Fibroblast of lung (primary cell): Measurements from ENCODE around the gene PIP4K2A. TPM values are rescaled to one million over a fixed set of nuclear protein-coding genes. Genes with fewer than 3 reads are reported as not detected.
A peak's percentile ranks its signal among the peaks of the same experiment; 100 is the strongest.

Source experiments
- DNase-seq, 2 donors: peaks; one replicate each; pipeline versions ENCODE4 v3.0.0 to v3.0.0-alpha.2; 2010; ENCODE audit warnings: low read depth in 2 of 2
- H2AFZ ChIP-seq: 2 replicates; pipeline ENCODE4 v1.5.1; 2012; ENCODE audit warnings: low read length, control low read depth, inconsistent platforms
- H3K27ac ChIP-seq: 2 replicates; pipeline ENCODE4 v1.5.1; 2011; ENCODE audit warnings: low read length, control low read depth; ENCODE audit not compliant: insufficient read depth
- H3K27me3 ChIP-seq: 2 replicates; pipeline ENCODE4 v1.5.1; 2011; ENCODE audit warnings: mild to moderate bottlenecking, low read length; ENCODE audit not compliant: control insufficient read depth, insufficient read depth
- H3K36me3 ChIP-seq: 2 replicates; pipeline ENCODE4 v1.5.1; 2011; ENCODE audit warnings: low read length; ENCODE audit not compliant: control insufficient read depth, insufficient read depth
- H3K4me1 ChIP-seq: 2 replicates; pipeline ENCODE4 v1.5.1; 2011; ENCODE audit warnings: low read length; ENCODE audit not compliant: control insufficient read depth, insufficient read depth; ENCODE audit errors: extremely low read depth
- H3K4me2 ChIP-seq: 2 replicates; pipeline ENCODE4 v1.5.1; 2011; ENCODE audit warnings: low read length, control low read depth; ENCODE audit not compliant: insufficient read depth; ENCODE audit errors: extremely low read depth
- H3K4me3 ChIP-seq, 4 experiments: fragments of 200-600 bp in 1 of 4; sonication (generic) in 1 of 4; replicated peaks in 1 of 4; 2 replicates each; pipeline ENCODE4 v1.5.1; 2011 to 2016; ENCODE audit warnings: low read length in 4 of 4, low read depth in 3 of 4, mild to moderate bottlenecking in 3 of 4, control low read depth in 2 of 4, inconsistent platforms in 1 of 4, mixed read lengths in 1 of 4; ENCODE audit not compliant: insufficient read depth in 1 of 4; ENCODE audit errors: control extremely low read depth in 1 of 4
- H3K79me2 ChIP-seq: 2 replicates; pipeline ENCODE4 v1.5.1; 2012; ENCODE audit warnings: mild to moderate bottlenecking, low read length, inconsistent platforms; ENCODE audit not compliant: control insufficient read depth, insufficient read depth
- H3K9ac ChIP-seq: 2 replicates; pipeline ENCODE4 v1.5.1; 2011; ENCODE audit warnings: mild to moderate bottlenecking, low read length, control low read depth; ENCODE audit not compliant: insufficient read depth
- H3K9me3 ChIP-seq: 2 replicates; pipeline ENCODE4 v1.5.1; 2012; ENCODE audit warnings: low read depth, low read length; ENCODE audit not compliant: control insufficient read depth, insufficient read depth
- H4K20me1 ChIP-seq: 2 replicates; pipeline ENCODE4 v1.5.1; 2011; ENCODE audit warnings: low read length; ENCODE audit not compliant: control insufficient read depth, insufficient read depth; ENCODE audit errors: extremely low read depth
- EZH2 ChIP-seq: IDR thresholded peaks from 2 replicates; pipeline ENCODE4 v1.5.1; 2012; ENCODE audit warnings: low read length, control low read depth, mild to moderate bottlenecking; ENCODE audit errors: missing control alignments
- polyA plus RNA-seq, 2 donors: library from polyadenylated mRNA; depleted of rRNA in 1 of 2; stranded (reverse) in 1 of 2; unstranded in 1 of 2; fragments of >200 nt; gene quantifications; 2 replicates each; pipeline ENCODE4 v1.2.1, GENCODE V29; 2011 to 2012; ENCODE audit warnings: missing spikeins in 1 of 2
- total RNA-seq: library from RNA; depleted of rRNA; stranded (reverse); fragments of >200 nt; gene quantifications from 2 replicates; pipeline ENCODE4 v1.2.1, GENCODE V29; 2014
- TF ChIP-seq, protein P1 (sequence below), 2 donors: IDR thresholded peaks in 1 of 2; conservative IDR thresholded peaks in 1 of 2; 1 replicate in 1 of 2; 2 replicates in 1 of 2; pipeline ENCODE4 v1.5.1; 2011 to 2012; ENCODE audit warnings: low read length in 2 of 2, control low read depth in 1 of 2, inconsistent platforms in 1 of 2, low read depth in 1 of 2, mild to moderate bottlenecking in 1 of 2

Gene PIP4K2A
- total and polyA plus RNA-seq, 2 donors (not counting 1 experiment from before 2014, with no cell fraction given): 28.5 to 40.0 TPM

GRCh38 chr10:22657566-22658225 lies 56.7 kb downstream of the PIP4K2A start:
- Histone ChIP-seq H3K36me3 (no peaks in the 10 kb centered on the region), H3K79me2 (peaks cover 11% of the 10 kb centered on the region), H3K9me3 (no peaks in the 10 kb centered on the region), H2AFZ (no peak overlapping the region), H4K20me1 (no peaks in the 10 kb centered on the region), H3K27ac (no peak overlapping the region), H3K4me3 (no peak overlapping the region), H3K9ac (no peak overlapping the region), H3K4me1 (peaks cover 10% of the 10 kb centered on the region), H3K4me2 (peak overlapping the region; percentile 23), H3K27me3 (no peaks in the 10 kb centered on the region)
- no peak for TF ChIP-seq EZH2
- TF ChIP-seq, protein P1, sequence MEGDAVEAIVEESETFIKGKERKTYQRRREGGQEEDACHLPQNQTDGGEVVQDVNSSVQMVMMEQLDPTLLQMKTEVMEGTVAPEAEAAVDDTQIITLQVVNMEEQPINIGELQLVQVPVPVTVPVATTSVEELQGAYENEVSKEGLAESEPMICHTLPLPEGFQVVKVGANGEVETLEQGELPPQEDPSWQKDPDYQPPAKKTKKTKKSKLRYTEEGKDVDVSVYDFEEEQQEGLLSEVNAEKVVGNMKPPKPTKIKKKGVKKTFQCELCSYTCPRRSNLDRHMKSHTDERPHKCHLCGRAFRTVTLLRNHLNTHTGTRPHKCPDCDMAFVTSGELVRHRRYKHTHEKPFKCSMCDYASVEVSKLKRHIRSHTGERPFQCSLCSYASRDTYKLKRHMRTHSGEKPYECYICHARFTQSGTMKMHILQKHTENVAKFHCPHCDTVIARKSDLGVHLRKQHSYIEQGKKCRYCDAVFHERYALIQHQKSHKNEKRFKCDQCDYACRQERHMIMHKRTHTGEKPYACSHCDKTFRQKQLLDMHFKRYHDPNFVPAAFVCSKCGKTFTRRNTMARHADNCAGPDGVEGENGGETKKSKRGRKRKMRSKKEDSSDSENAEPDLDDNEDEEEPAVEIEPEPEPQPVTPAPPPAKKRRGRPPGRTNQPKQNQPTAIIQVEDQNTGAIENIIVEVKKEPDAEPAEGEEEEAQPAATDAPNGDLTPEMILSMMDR (conservative IDR thresholded peaks at IDR 0.05 in 1 of 2, IDR thresholded peaks at IDR 0.05 in 1 of 2; ENCODE audit: low read depth in 1 of 2, low read length in 2 of 2): no peak
- DNase-seq: peak; percentile 43 to 48

DNA sequence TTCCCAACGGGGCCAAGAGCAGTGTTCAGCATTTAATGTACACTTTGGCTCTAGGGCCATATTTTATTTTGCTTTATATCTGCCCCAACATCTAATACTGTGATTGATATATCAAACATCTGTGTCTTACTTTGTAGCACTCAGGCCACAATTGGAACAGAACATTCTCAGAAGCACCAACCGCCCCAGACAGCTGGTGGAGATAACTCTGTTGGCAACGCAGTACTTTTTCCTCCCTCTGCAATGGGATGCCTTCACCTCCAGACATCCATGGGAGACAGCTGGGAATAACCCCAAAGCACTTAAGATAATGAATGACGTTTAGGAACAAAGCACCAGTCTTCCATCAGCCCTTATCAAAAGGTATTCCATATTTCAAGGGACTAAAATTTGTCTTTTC lies 57.4 kb downstream of the PIP4K2A start:
- H3K4me3 ChIP-seq: no peak overlapping the region
- H3K9me3 ChIP-seq: no peaks in the 10 kb centered on the region
- no peak for TF ChIP-seq EZH2
- TF ChIP-seq, protein P1 (conservative IDR thresholded peaks at IDR 0.05 in 1 of 2, IDR thresholded peaks at IDR 0.05 in 1 of 2; ENCODE audit: low read depth in 1 of 2, low read length in 2 of 2): no peak
- peaks cover 8% of the 10 kb centered on the region for H3K79me2 ChIP-seq
- H2AFZ ChIP-seq: no peak overlapping the region
- H3K4me2 ChIP-seq: no peak overlapping the region
- no peaks in the 10 kb centered on the region for H3K36me3 ChIP-seq
- DNase-seq: no peak
- no peaks in the 10 kb centered on the region for H3K27me3 ChIP-seq
- no peaks in the 10 kb centered on the region for H4K20me1 ChIP-seq
- no peak overlapping the region for H3K9ac ChIP-seq
- H3K27ac ChIP-seq: no peak overlapping the region
- H3K4me1 ChIP-seq: peaks cover 10% of the 10 kb centered on the region

DNA sequence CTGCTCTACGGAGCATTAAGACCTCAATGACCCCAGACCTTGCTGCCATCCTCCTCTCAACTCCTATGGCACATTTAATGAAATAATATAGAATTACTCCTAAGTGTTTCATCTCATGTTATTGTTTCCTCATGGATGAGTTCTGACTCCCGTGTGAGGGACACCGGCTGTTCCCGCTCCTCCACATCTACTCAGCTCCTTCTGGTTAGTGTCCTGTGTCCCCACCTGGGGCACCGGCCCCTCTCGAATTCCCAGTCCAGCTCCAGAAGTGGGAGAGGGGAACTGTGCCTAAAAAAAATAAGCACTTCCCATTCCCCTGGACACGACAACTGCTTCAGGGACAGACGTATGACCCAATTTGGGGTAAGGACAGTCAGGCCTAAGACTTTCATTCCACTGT lies 58.3 kb downstream of the PIP4K2A start:
- Histone ChIP-seq H3K79me2 (peaks cover 8% of the 10 kb centered on the region), H3K27ac (no peak overlapping the region), H2AFZ (no peak overlapping the region), H3K9ac (no peak overlapping the region), H3K4me2 (peak overlapping the region; percentile 25), H3K4me3 (no peak overlapping the region), H3K4me1 (peaks cover 10% of the 10 kb centered on the region), H3K9me3 (no peaks in the 10 kb centered on the region), H3K36me3 (no peaks in the 10 kb centered on the region), H4K20me1 (no peaks in the 10 kb centered on the region), H3K27me3 (no peaks in the 10 kb centered on the region)
- TF ChIP-seq EZH2: no peak
- TF ChIP-seq, protein P1 (conservative IDR thresholded peaks at IDR 0.05 in 1 of 2, IDR thresholded peaks at IDR 0.05 in 1 of 2; ENCODE audit: low read depth in 1 of 2, low read length in 2 of 2): no peak
- no peak for DNase-seq
